HG03097 (cell line): Measurements from ENCODE around the gene ARHGAP22.

Source experiments
- ATAC-seq: cut with Tn5 transposase; IDR thresholded peaks from one replicate; pipeline ENCODE4 v1.9.1; 2021; ENCODE audit not compliant: unreplicated experiment, low FRiP score

Gene ARHGAP22

DNA sequence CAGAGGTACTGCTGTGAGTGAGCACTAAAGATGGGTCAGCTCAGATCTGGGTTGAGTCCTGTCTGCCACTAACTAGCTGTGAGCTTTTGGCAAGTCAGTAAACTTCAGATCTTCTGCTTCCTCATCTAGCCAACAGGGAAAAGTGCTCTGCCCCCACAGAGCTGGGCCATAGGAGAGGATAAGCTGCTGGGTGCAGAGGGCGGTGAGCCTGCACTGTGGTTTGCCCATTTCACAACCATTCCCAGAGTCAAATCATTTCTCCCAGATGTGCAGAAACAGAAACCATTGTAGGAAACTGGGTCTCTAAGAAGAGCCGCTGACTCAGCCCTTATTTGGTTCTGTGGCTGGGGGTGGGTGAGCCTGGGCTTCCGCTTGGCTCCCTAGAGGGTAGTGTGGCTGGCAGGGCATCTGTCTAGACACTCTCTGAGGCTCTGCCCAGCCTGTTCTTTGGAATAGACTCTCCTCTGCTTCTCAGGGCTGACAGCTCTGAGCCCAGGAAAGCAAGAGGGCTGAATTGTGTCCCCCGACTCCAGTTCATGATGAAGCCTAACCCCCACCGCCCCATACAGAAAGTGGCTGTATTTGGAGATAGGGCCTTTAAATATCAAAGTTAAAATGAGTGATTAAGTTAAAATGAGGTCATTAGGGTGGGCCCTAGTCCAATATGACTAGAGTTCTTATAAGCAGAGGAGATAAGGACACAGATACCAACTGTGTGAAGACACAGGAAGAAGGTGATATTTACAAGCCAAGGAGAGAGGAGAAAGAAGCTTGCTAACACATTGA, 29.5 kb upstream of the ARHGAP22 start:
- ATAC-seq: peak; percentile 98

DNA sequence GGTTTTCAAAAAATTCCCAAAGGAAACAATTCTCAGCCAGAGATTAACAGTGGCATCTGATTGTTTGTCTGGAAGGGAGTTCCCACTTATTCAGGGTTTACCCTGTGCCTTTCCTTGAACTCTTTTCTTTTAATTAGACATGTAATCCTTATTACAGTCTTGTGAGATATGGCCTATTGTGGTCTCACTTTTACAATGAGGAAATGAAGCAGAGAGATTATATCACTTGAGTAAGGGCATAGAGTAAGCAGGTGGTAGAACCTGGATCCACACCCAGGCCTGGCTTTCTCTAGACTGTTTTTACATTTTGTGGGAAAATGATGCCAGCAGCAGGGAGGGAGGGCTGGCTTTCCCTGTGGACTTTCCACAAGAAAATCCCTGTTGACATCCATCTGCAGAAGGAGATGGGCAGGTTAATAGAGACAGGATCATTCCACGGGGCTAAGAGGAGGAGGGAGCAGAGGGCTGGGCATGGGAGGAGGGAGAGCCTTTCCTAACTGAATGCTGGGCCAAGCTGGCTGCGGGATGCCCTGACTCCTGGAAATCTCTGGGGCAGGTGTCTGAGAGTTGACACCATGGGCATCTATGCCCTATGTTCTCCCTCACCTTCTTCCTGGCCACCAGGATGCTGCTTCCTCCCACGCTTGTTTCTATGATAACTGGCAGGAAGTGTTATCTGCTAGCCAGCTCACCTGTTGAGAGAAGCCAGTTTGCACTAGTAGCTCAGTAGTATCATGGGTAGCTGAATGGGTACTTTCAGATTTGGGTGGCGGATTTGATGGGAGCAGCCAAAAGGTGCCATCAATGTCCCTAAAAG, 28.7 kb upstream of the ARHGAP22 start:
- ATAC-seq: peak; percentile 29

GRCh38 chr10:48632166-48632565, 27.3 kb upstream of the ARHGAP22 start:
- no peak for ATAC-seq

GRCh38 chr10:48627984-48628609, 23.2 kb upstream of the ARHGAP22 start:
- no peak for ATAC-seq

DNA sequence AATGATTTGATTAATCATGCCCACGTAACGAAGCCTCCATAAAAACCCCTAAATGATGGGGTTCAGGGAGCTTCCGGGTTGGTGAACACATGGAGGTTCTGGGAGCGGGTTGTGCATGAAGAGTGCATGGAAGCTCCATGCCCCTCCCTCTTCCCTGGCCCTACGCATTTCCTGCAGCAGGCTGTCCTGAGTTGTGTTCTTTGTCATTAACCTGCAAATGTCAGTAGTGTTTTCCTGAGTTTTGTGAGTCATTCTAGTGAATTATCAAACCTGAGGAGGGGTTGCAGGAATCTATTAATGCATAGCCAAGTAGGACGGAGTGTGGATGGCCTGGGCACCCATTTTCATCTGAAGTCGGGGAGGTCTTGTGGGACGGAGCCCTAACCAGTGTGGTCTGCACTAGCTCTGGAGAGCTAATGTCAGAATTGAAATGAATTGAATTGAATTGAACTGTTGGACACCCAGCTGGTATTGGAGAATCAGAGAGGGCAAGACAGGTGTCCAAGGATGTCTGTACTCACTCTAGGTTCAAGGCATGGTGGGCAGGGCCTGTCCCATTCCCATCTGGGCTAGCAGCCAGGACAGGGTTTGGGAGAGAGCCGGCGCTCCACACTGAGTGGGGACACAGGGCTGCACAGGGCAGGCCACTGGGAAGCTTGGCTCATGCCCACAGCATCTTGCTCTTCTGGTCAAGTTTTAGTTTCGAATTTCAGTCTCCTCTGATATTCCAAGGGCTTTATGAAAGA, 22.3 kb upstream of the ARHGAP22 start:
- no peak for ATAC-seq

- ATAC-seq: no peak
These were observed 21.6 kb upstream of the ARHGAP22 start for GRCh38 chr10:48626447-48626846.

DNA sequence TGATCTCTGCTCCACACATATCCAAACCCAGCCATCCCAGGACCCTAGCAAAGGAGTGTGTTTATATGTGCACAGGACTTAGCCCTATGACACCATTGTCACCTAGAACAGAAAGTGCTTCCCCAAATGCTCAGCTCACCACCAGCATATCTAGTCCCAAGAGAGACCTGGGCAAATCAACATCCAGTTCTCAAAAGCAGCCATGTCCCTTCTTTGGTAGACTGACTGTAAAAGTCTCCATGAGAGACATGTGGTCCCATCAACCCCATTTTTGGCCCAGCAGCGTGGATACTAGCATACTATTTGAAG, 20.9 kb upstream of the ARHGAP22 start:
- ATAC-seq: no peak

DNA sequence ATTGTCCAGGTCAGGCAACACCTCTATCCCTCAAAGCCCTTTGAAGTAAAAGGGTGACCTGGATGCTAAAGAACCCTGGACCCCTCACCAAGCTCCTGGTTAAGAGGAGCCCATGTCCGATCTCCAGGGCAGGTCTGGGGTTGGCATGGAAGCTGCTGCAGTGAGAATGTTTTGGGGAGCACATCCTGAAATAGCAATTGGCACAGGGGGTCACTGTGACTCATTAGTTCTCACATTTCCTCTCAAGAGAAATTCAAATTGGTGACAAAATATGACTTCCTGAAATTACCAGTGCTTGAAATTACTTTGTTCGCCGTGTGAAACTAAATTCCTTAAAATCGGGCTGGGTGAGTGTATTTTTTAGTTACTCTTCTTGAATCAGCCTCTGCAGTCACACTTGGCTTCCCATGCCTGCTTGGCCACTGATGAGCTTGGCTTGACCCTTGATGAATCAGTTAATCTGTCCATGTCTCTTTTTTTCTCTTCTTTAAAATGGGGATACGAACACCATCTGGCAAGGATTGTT, 18.8 kb upstream of the ARHGAP22 start:
- no peak for ATAC-seq

GRCh38 chr10:48623009-48623408, 18.1 kb upstream of the ARHGAP22 start:
- ATAC-seq: no peak

- ATAC-seq: no peak
These were observed 15.8 kb upstream of the ARHGAP22 start for GRCh38 chr10:48620719-48621118.

DNA sequence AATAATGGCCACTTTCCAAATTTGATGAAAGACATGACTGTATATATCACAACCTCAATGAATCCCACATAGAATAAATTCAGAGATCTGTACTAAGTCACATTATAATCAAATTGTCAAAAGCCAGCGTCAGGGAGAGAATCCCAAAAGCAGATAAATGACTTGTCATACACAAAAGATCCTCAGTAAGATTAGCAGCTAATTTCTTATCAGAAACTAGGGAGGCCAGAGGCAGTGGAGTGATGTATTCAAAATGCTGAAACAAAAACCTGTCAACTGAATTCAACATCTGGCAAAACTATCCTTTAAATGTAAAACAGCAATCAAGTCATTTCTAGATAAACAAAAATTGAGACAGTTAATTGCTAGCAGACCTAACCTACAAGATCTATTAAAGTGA, 11.6 kb upstream of the ARHGAP22 start:
- ATAC-seq: no peak

GRCh38 chr10:48614481-48615390, 9.9 kb upstream of the ARHGAP22 start:
- ATAC-seq: no peak

- no peak for ATAC-seq
These were observed 8.1 kb upstream of the ARHGAP22 start for GRCh38 chr10:48613016-48613415.

GRCh38 chr10:48612236-48612943, 7.5 kb upstream of the ARHGAP22 start:
- ATAC-seq: no peak

DNA sequence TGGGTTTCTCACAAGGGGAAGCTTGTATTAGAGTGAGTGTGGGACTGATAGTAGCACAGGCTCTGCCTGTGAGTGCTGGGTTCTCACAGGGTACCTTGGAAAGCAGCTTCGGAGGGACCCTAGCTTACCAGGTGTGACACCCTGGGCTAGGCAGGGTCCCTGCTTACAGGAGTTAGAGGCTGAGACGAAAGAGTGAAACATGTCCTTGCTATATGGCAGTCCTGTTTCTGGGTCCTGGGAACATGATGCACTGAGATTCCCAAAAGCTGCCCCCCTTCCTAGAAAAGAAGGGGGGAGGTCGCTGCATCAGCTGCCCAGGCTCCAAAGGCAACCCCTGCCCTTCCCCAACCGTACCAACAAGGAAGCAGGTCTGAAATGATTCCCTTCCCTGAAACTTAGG, 6.3 kb upstream of the ARHGAP22 start:
- no peak for ATAC-seq

DNA sequence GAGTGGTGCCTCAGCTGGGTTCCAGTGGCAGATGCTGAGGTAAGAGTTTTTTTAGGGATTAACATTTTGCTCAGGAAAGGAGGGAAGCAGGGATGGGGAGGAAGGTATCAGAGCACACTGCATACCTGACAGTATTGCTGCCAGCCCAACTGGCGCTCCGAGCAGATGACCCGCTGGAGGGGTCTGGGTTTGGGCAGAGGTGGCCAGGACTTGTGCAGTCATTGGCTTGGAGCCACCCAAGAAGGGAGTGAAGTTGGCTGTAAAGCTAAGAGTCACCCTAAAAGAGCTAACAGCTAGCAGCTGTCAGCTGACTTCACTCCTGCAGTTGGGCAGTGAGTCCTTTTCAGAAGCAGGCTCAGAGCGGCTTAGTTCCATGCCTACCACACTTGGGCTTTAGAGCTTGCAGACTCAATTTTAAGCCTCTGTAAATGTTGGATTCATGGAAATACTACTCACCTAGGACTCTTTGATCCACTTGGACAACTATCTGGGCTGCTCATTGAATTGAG, 5.8 kb upstream of the ARHGAP22 start:
- no peak for ATAC-seq

GRCh38 chr10:48609899-48610584, 5.2 kb upstream of the ARHGAP22 start:
- ATAC-seq: no peak

DNA sequence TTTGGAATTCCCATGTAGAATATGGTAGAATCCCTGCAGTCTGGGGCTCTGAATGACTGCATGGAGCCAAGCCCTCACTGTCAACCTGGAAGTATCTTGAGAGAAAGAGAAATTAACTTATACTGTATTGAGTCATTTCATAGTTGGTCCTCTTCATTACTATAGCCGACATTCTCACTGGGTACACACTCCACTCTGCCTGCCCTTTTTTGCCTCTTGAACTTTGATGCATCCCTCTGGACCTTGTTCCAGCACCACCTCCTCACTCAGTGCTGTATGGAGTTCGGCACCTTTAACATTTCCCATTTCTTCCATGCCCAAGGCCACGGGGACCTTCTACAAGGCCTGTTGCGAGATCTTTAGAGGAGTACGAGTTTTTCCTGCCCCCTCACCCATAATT, 4.6 kb upstream of the ARHGAP22 start:
- ATAC-seq: no peak
